ENCODE data around the gene PRR5L.

The PRR5L gene

DNA sequence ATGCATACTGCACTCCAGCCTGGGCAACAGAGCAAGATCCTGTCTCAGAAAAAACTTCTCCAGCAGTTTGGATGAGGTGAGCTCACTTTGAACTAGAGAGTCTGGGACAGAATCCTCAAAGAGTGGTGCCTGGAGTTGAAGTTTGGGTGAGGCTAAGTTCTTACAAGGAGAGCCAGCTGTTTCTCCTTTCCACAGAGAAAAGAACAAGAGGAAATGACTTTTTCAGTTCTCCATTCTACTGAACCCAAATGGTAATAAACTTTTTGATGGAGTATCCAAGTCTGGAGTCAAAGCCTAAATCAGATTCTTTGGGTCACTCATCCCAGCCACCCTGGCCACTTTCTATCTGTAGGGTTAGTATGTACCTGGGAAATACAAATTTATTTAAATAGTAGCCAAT is 111.3 kb downstream of the PRR5L start:
- DNase-seq, result no peak

DNA sequence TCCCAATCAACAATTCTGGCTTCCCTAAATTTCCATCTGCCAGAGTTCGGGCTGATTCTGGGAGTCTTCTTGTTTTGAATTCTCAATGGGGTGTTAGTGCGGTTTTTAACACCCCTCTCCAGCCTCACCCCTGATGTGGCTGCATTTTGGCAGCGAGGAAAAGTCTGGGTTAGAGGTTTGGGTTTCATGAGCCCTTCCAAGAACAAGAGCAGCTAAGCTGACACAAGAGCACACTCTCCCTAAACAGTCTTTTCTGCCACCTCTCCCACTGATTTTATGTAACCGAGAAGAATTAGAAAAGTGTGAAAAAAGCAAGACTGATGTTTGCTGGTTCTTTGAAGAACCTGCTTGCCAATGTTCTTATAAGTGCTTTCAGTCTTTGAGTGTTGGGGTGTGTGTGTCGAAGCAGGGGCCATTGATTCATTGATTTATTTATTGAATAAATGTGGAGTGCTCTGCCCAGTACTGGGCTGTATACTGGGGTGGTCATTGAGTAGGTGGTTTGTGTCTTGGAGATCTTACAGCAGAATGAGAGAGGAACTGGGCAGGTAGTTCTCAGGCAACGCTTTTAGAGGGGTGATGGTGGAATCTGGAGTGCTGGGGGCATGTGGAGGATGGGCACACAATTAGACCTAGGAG is 112.5 kb downstream of the PRR5L start:
- DNase-seq, result no peak

DNA sequence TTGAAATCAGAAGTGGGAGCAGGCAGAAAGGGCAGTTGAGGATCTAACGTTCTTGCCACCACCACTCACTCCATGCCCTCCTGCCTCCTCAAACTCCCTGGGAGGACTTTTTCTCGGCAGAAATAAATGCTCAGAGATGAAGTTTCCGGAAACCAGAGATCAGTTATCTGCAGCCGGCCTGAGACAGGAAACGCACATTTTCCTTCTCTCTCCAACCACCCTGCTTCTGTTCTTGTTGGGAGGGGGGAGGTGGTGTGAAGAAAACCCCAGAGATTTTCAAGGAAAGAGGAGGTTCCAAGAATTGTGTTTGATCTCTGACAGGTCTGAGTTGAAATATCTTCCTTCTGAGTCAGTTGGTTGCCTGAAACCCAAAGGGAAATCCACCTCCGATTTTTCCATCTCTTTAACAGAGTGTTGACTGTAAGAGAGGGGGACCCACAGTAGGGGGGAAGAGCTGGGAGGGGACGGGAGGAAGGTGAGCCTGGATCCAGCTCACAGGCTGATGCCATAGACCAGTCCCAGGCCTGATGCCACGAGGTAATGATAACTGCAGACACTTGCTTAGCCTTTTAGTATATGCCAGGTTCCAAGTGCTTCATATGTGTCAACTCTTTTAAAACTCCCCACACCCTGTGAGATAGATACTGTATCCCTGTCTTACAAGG is 113.2 kb downstream of the PRR5L start:
- DNase-seq, result no peak

DNA sequence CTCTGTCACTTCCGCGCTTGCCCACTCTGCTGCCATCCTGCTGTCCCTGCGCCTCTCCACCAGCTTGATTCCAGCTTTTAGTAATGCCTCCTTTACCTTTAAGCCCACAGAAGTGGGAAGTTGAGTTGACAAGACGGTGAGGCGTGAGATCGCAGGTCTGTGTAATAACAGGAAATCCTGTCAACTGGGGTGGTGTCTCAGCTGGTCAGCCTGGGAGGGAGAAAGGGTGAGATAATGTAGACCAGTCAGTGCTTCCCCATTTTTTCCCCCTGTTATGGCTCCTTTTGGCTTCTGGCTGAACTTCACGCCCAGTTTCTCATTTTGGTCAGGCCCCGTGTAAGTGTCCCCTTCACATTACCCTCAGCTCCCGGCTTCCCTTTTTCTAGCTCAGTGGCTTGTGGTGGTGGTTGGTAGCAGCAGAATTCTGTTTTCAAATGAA is 115.1 kb downstream of the PRR5L start:
- no peak for DNase-seq

DNA sequence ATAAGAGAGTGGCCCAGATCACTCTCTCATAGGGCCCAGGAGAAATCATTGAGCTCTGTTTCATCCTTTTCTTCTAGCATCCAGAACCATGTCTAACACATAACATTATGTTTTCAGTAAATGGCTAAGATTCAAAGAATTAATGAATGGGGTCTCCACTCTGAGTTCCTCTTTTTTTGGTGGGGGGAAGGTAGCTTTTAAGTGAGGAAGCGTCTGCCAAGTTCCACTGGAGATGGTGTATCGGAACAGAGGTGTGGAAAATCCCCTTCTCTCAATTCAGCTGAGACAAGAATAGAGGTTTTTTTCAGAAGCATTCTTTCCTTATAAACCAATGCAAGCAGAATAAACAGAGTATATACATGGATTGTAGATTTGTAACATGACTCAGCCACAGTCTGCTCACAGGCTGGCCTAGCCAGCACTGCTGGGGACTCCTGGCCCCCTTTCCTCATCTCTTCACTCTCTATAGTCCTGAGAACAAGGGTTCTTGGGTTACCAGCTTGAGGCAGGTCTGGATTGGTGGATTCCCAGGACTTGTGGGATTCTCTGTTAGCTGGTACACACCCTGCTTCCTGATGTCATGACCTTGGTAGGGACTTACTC is 116.8 kb downstream of the PRR5L start:
- DNase-seq, result no peak

DNA sequence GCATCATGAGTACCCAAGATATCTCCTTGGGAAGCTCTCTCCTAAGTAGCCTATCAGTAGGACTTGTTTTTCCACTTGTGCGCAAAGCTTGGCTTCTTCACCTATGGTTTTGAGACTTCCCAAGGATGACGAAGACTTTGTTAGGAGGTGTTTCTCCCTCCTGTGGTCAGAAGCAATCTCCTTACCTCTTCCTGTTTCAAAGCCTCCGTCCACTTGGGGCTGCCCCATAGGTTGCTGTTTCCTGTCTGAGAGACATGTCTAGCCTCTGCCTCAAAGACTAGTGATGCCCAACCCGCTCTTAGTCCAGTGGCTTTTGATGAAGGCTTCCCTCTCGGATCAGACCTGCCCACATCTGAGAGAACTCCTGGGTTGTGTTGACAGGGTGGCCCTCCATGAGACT is 121.1 kb downstream of the PRR5L start:
- DNase-seq, result no peak

- no peak for DNase-seq
These were observed 123.8 kb downstream of the PRR5L start for GRCh38 chr11:36419791-36420424.

DNA sequence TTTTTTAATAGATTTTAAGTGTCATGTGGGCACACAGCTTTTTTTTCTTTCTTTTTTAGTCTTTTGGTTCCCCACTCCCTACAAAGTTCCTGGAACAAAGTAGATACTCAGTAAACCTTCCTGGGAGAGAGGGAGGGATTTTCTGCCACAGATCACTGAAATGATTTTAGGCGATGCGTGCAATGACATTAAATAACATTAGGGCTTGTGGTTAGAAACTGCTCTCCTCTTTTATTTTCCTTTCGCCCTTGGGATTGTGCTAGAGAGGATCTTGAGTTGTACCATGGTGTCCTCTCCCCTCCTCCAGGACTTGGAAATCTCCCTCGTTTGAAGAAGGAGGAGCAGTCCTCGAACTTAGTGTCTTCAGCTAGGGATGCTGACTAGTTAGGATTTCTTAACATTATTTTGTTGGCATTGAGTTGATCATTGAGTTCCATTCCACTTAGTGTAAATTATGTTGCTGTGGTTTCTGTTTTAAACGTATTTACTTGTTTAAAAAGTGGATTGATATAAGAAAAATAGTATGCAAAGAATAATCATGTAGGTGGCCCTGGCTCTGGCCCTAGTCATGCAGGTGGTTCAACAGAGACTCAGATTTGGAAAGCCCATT is 125.6 kb downstream of the PRR5L start:
- DNase-seq, result no peak

DNA sequence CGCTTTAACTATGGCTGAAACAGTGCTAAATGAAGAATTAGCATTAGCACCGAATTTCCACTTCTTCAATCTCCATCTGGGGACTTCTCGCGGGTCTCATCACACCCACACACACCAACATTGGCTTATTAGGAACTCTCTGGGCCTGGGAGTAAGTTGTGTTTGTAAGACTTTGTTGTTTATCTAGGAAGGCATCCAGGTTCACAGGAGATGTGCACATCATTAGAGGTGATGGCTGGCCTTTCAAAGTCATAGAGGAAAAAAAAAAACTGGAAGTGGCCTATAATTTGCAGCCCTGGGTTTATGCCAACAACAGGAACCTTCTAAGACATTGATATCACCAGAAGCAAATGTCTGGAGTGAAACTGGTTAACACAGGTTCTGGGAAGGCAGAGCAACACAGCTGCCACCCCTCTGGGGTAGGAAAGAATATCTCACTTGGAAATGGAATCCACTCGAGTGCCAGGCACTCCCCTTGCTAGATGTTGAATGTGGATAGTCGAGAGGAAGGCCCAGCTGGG is 129.5 kb downstream of the PRR5L start:
- DNase-seq, result peak; percentile 32

DNA sequence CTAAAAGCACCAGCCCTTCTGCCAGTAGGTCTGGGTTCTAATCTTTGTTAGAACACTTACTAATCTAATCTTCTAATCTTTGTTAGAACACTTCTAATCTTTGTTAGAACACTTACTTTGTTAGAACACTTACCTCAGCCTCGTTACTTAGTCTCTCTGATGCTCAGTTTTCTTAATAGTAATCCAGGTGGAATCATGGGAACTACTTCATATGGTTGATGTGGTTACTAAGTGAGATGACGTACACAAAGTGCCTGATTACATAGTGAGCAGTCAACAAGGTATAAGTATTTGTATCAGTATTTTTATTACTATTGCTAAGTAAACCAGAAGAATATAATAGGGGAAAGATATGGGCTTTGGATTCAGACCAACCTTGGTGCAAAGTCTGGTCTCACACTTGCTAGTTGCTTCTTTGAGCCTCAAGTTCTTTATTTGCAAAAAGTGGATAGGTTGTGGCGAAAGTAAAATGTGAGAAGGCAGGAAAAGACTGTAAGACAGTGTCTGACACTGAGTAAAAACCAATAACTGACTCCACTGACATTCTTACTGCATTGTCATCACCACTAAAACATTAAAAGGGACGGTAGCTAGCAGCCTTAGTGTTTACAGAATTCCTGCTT is 130.2 kb downstream of the PRR5L start:
- peak; percentile 41 for DNase-seq

DNA sequence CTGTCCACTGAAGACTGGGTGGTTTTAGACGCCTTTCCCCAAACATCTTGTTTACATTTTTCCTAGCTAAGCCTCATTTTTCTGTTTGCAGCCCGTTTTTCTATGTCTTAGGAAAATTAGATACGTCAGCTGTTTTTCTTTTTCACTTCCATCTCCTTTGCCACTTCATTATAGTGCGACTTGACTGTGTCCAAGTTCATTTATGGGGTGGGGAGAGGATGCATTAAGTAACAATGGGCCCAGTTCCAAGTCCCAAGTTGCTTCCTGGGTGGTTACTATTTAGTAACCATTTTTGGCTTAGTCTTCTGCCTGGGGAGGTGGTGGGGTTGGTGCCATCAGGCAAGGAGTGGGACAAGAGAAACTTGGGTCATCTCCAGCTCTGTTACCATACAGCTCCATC is 131.0 kb downstream of the PRR5L start:
- no peak for DNase-seq

DNA sequence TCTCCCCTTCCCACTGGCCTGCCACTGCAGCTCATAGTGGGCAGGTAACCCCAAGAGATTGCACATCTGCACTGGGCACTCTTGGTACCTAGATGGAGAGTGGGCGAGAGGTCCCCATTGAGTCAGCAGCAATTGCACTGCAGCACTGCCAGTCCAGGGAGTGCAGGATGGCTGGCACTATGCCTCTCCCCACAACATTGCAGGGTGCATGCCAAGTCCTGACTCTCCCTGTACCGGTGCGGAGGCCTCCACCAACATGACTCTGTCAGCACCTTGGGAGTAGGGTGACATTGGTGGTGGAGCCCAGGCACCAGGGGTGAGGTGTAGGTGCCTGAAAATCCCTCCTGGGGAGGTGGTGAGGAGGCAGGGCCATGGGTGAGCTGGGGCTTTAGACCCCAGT is 131.8 kb downstream of the PRR5L start:
- no peak for DNase-seq

GRCh38 chr11:36431429-36432092 is 135.5 kb downstream of the PRR5L start:
- DNase-seq, result no peak

- no peak for DNase-seq
These were observed 136.0 kb downstream of the PRR5L start for GRCh38 chr11:36432093-36432469.

DNA sequence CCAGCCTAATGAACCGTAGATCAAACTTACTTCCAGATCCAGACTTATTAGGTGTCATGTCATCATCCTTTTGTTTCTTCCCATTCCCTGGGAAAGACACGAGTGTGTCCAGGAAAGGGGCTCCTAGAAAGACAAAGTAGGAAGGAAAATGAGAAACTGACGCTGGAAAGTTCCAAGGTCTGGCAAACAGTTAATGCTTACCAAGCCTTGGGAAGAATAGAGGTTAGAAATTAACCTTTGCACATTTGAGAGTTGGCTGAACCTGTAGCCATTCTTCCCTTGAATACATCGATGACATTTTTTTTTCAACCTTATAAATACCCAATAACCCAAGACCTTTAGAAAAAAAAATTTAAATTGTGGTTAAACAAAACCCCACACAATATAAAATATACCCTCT is 136.7 kb downstream of the PRR5L start:
- no peak for DNase-seq

GRCh38 chr11:36436064-36436463 is 140.0 kb downstream of the PRR5L start:
- no peak for DNase-seq

GRCh38 chr11:36436589-36436988 is 140.5 kb downstream of the PRR5L start:
- no peak for DNase-seq

DNA sequence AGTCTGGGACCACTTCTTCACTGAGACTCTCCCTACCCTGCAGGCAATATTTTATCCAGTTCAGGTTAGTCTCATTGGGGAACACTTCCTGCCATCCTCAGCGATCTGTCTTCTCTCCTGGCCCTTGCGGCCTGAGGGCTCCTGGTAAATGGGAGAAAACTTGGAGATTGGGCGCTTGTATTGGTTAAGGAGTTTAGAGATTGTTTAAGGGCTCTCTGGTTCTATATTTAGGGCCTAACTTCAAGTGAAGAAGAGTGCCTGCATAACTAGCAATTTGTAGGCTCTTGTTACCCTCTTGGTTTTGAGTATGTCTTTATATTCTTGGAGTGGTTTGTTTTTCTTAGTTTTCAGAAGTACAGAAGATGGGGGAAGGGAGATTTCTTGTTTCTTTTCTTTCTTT is 141.3 kb downstream of the PRR5L start:
- DNase-seq, result no peak

GRCh38 chr11:36438126-36438525 is 142.0 kb downstream of the PRR5L start:
- DNase-seq, result no peak

- DNase-seq, result no peak
These were observed 145.6 kb downstream of the PRR5L start for GRCh38 chr11:36441610-36442208.

- no peak for DNase-seq
These were observed 147.6 kb downstream of the PRR5L start for GRCh38 chr11:36443661-36444060.

- no peak for DNase-seq
These were observed 150.0 kb downstream of the PRR5L start for GRCh38 chr11:36446135-36446534.
